Globus pallidus (tissue), 1 donor: ENCODE data around the gene PSMA3.

Source experiments
- DNase-seq: peaks from one replicate; pipeline ENCODE4 v3.0.0-alpha.2; 2015; ENCODE audit warnings: low spot score

Gene PSMA3

DNA sequence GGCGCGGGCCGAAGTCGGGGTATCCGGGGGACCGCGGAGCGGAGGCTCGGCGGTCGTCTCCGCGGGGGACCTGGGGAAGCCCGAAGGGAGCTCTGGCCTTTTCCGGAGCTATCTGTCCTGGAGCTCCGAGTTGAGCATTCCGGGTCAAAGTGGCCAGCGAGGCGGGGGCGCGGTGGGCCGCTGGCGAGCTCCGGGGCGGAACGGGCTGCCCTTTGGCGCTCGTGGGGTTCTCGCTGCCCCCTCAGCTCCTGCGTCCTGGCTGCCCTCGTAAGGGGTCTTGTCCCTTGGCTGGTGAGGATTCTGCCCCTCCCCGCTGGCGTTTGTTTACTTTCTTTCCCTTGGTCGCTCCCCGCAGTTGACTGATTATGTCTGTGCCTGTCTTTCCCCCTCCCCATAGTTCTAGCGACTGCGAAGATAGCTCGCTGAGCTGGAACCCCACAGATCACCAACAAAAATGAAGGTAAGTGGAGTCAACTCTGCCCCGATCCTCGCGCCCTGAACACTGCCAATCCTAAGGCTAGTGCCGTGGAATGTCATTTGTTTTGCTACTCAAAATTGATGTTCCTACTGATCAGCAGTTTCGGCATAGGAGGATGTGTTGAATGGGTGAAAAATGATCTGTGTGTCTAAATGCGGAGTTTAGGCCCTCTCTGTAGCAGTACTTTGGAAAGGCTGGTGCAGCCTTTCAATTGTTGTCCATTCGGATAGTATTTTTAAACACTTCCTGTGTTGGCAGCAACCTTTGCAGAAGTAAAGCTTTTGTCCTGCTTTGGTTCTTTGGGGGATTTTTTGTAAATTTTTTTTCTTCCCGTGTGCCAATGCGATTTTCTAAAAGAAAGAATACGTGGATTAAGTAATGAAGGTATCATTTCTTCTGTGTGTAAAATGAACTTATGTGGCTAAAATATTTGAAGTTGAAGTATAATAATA is 55.0 kb downstream of the PSMA3 start:
- DNase-seq: peak; percentile 33

DNA sequence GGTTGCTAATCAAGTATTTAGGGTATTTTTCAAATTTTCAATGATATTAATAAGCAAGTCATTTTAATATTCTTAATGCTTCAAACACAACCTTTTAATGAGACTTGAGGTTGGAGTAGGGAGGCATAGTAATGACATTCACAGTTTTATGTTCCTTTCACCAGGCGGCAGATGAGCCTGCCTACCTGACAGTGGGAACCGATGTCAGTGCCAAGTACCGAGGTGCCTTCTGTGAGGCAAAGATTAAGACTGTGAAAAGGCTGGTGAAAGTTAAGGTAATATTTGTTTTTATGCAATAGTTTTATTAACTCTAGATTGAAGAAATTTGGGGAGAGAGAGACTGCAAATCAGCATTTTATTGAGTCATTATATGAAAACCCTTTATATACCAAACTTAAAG is 56.8 kb downstream of the PSMA3 start:
- DNase-seq: no peak

DNA sequence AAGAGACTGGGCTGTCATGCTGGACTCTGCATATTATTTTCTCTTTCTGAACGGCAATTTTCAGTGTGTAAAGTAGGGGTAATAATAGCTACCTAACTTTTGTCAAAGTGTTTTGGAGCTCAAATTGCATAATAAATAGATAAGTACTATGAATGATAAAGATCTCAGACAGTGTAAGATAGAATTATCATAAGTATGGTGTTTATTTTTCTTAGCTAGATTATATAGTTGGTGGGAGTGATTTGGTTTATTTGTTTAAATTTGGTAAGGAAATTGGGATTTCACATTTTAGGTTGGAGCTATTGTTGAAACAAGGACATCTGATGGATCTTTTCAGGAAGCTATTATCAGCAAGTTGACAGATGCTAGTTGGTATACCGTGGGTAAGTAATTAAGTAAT is 61.1 kb downstream of the PSMA3 start:
- no peak for DNase-seq

DNA sequence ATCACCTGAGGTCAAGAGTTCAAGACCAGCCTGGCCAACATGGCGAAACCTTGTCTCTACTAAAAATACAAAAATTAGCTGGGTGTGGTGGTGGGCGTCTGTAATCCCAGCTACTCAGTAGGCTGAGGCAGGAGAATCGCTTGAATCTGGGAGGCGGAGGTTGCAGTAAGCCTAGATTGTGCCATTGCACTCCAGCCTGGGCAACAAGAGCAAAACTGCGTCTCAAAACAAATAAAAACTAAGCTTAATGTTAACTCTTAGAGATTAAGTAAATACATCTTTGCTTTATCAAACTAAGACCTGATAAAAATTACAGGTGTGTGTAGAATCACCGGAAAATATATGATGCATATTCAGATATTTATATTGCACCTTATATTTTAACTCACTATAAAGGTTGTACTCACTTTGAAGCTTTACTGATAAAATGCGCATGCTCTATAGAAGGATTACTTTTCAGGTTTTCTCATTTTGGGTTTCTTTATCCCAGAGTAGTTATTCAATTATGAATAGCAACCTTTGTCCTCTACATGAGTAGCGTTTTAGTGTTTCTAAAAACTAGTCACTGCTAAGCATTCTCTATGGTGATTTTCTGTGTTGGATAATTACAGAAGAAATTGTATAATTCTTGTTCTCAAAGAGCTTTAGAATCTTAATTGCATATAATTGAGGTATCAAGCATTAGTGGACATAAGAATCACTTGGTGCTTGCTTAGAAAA is 63.1 kb downstream of the PSMA3 start:
- DNase-seq: no peak

DNA sequence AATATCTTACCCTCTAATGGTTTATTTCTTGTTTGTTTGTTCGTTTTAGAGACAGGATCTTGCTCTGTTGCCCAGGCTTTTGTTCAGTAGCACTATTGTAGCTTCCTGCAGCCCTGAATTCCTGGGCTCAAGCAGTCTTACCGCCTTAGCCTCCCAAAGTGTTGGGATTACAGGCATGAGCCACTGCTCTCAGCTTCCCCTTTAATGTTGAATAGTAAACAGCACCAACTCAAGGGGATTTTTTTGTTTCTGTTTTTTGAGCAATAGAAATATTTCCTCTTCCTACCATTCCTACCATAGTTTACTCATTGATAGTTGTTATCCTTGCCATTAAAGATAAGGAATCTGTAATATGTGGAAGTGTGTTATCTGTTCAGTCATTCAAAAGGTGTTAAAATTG is 64.4 kb downstream of the PSMA3 start:
- no peak for DNase-seq

DNA sequence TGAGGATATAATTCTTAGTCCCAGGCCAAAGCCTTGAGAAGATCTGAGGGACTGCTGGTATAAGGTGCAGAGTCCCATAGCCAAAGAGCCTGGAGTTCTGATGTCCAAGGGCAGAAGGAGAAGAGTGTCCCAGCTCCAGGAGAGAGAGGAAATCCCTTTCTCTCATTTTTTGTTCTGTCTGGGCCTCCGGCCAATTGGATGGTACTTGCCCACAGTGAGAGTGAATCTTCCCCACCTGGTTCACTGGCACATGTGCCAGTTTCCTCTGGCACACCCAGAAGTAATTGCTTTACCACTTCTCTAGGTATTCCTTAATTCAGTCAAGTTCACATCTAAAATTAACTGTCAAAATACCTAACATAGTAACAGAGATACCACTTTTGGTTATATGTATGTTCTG is 69.1 kb downstream of the PSMA3 start:
- no peak for DNase-seq

DNA sequence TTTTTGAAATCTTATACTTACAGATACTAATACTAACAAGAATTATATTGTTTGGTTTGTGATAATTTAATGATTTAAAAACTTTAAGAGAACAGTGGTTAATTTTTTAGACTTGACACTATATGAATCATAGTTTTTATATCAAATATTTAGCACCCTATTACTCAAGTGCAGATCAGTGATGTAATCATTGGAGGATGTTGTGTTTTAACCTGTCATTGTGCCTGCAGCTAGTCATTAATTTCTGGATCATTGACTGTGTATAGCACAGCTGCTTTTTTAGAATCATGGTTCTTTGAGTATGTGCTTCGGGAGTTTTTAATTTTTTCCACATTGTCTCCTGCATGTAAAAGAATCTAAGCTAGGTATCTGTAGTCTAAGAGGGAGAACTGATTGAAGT is 71.0 kb downstream of the PSMA3 start:
- DNase-seq: no peak
